Esophagus squamous epithelium (tissue), 5 donors: ENCODE data around the gene GPR37. TPM values are rescaled to one million over a fixed set of nuclear protein-coding genes. Genes with fewer than 3 reads are reported as not detected.

Experiments used
- DNase-seq: peaks from one replicate; lab custom pipeline; 2025; lab: John Stamatoyannopoulos, UW
- H3K27ac ChIP-seq, 4 donors: fragments of 200-600 bp; sonication (generic); one replicate each; pipeline ENCODE4 v1.5.1; 2016 to 2019; ENCODE audit warnings: mild to moderate bottlenecking in 1 of 4
- H3K27me3 ChIP-seq, 4 donors: fragments of 200-600 bp; sonication (generic); 1 replicate in 3 of 4; 2 replicates in 1 of 4; pipeline versions ENCODE4 v1.5.1 to v1.6.0; 2017 to 2021; ENCODE audit warnings: antibody characterized with exemption in 1 of 4
- H3K36me3 ChIP-seq, 3 donors: fragments of 200-600 bp; sonication (generic); one replicate each; pipeline ENCODE4 v1.5.1; 2016 to 2019
- H3K4me1 ChIP-seq, 3 donors: fragments of 200-600 bp; sonication (generic); one replicate each; pipeline ENCODE4 v1.5.1; 2017 to 2019
- H3K4me3 ChIP-seq, 4 donors: fragments of 200-600 bp; sonication (generic); 1 replicate in 3 of 4; 2 replicates in 1 of 4; pipeline ENCODE4 v1.5.1; 2016 to 2019; ENCODE audit warnings: mild to moderate bottlenecking in 2 of 4, moderate library complexity in 1 of 4
- H3K9me3 ChIP-seq, 3 donors: fragments of 200-600 bp; sonication (generic); one replicate each; pipeline ENCODE4 v1.5.1; 2016 to 2019
- CTCF ChIP-seq, 6 experiments: fragments of 450-650 bp in 4 of 6; fragments of 200-600 bp in 2 of 6; sonication (generic) in 2 of 6; IDR thresholded peaks; one replicate each; pipeline ENCODE4 v1.5.1; 2016 to 2019; ENCODE audit warnings: antibody characterized with exemption in 6 of 6, mild to moderate bottlenecking in 4 of 6, moderate library complexity in 4 of 6
- POLR2A ChIP-seq, 4 donors: fragments of 450-650 bp; IDR thresholded peaks; one replicate each; pipeline ENCODE4 v1.6.1; 2017; ENCODE audit warnings: antibody characterized with exemption in 4 of 4, mild to moderate bottlenecking in 4 of 4, moderate library complexity in 3 of 4
- WGBS, 2 donors: methylation state at CpG; one replicate each; pipeline ENCODE4 v1.1.5; 2018; 5-methylcytosine and 5-hydroxymethylcytosine counted together
- intact Hi-C: fragments of 100-400 bp; cut with DNase I; formaldehyde crosslinking; loops from one replicate; pipeline ENCODE4 v1.15.0; 2022
- total RNA-seq, 4 donors: library from RNA; depleted of rRNA; stranded (reverse); fragments of >200 nt; gene quantifications; one replicate each; pipeline ENCODE4 v1.1.0, GENCODE V29; 2016
- donor health status: DM: yes; HTN: yes; CAD: no.

Gene GPR37
- total RNA-seq, 4 donors from 2014 or later = 3.7 to 17.0 (median 9.7) TPM

DNA sequence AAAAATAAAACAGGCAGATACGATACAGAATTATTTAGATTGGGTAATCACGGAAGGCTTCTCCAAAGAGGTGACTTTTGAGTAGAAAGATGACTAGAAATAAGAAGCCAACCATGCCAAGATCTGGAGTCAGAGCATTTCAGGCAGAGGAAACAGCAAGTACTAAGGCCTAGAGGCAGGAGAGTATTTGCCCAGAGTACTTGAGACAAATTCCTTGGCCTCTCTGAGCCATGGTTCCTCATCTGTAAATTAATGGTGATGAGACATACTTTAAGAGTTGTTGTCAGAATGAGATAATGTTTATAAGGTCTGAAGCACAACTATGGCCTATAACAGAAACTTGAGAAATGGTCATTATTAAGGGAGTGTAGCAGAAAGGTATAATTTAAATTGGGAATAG, 15.8 kb upstream of the GPR37 start:
- Histone ChIP-seq H3K27me3 (peaks cover 0 to 5% (median 0%) of the 10 kb centered on the region in 4 donors), H3K27ac (no peak overlapping the region), H3K36me3 (no peaks in the 10 kb centered on the region), H3K4me1 (peaks cover 0 to 3% (median 0%) of the 10 kb centered on the region in 3 donors), H3K9me3 (no peaks in the 10 kb centered on the region), H3K4me3 (no peak overlapping the region)
- DNase-seq = no peak
- intact Hi-C loops = loop anchor here (10.0 kb wide), 1 partner anchor 627 kb away; no protein-coding TSS in a partner anchor
- TF ChIP-seq POLR2A (IDR thresholded peaks at IDR 0.05) = no peak
- 85 to 91% methylated on average over 2 of the region's 2 CpGs for WGBS, 2 donors

DNA sequence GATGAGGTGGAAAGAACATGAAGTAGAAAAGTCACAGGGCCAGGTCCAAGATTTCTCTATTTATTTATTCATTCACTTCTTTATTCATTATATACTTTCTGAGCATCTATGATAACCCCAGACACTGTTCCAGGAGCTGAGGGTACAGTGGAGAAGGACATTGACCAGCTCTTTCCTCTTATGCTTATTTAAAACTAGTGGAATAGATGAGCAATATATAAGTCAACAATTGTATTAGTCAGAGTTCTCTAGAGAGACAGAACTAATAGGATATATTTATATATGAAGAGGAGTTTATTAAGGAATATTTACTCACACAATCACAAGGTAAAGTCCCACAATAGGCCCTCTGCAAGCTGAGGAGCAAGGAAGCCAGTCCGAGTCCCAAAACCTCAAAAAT, 15.0 kb upstream of the GPR37 start:
- Histone ChIP-seq H3K27ac (no peak overlapping the region), H3K36me3 (no peaks in the 10 kb centered on the region), H3K9me3 (no peaks in the 10 kb centered on the region), H3K4me3 (no peak overlapping the region), H3K4me1 (peaks cover 0 to 3% (median 0%) of the 10 kb centered on the region in 3 donors), H3K27me3 (no peaks in the 10 kb centered on the region)
- intact Hi-C loops = loop anchor here (10.0 kb wide), 1 partner anchor 626 kb away; no protein-coding TSS in a partner anchor
- no peak for DNase-seq
- 71 to 92% methylated on average over 1 of the region's 1 CpG for WGBS, 2 donors
- no peak for TF ChIP-seq CTCF (IDR thresholded peaks at IDR 0.05)
- TF ChIP-seq POLR2A (IDR thresholded peaks at IDR 0.05) = no peak

GRCh38 chr7:124780056-124780455, 14.5 kb upstream of the GPR37 start:
- DNase-seq = no peak
- intact Hi-C loops = loop anchor here (10.0 kb wide), 1 partner anchor 625 kb away; no protein-coding TSS in a partner anchor
- Histone ChIP-seq H3K27me3 (no peaks in the 10 kb centered on the region), H3K4me1 (peaks cover 0 to 3% (median 0%) of the 10 kb centered on the region in 3 donors), H3K9me3 (no peaks in the 10 kb centered on the region), H3K27ac (no peak overlapping the region), H3K36me3 (no peaks in the 10 kb centered on the region), H3K4me3 (no peak overlapping the region)
- TF ChIP-seq CTCF (IDR thresholded peaks at IDR 0.05) = no peak

DNA sequence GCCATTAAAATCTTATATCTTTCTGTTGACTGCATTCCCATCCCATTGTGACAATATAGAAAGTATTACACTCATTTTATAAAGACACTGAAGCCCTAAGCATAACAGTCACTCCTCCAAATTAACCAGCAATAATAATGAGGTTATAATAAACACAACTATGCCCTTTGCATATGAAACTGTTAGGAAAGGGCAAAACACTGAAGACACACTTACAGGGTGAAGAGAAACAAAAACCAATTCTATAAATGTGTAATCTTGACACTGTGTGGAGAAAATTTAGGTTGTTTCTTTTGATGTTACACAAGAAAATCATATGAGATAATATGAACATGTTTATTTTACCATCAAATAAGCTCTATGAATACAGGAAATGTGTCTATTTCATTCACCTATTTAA, 14.0 kb upstream of the GPR37 start:
- intact Hi-C loops = loop anchor here (10.0 kb wide), 1 partner anchor 625 kb away; no protein-coding TSS in a partner anchor
- H3K27ac ChIP-seq = no peak overlapping the region
- no peaks in the 10 kb centered on the region for H3K9me3 ChIP-seq
- H3K4me3 ChIP-seq = no peak overlapping the region
- no peaks in the 10 kb centered on the region for H3K36me3 ChIP-seq
- H3K27me3 ChIP-seq = no peaks in the 10 kb centered on the region
- peaks cover 0 to 3% (median 0%) of the 10 kb centered on the region in 3 donors for H3K4me1 ChIP-seq
- no peak for DNase-seq
- TF ChIP-seq POLR2A (IDR thresholded peaks at IDR 0.05) = no peak
- TF ChIP-seq CTCF (IDR thresholded peaks at IDR 0.05) = no peak

DNA sequence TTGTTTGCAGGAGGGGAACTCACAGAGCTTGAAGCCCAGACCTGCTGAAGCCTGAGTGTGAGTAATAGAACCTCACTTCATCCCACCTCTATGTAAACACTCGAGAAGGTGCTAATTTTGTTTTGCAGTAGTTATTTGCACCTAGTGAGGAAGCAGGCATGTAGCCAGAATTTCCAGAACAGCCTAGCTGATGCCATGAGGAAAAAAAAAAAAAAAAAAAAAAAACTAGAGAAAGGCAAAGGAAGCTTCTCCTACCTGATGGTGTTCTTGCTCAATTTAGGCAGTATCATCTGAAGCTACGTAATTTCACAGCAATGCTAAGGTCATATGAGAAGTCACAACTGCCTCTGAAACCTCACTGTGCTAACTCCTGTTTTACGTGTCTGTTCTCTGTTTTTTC, 13.6 kb upstream of the GPR37 start:
- 38 to 46% methylated on average over 3 of the region's 3 CpGs for WGBS, 2 donors
- no peak for TF ChIP-seq CTCF (IDR thresholded peaks at IDR 0.05)
- TF ChIP-seq POLR2A (IDR thresholded peaks at IDR 0.05) = no peak
- DNase-seq = no peak

DNA sequence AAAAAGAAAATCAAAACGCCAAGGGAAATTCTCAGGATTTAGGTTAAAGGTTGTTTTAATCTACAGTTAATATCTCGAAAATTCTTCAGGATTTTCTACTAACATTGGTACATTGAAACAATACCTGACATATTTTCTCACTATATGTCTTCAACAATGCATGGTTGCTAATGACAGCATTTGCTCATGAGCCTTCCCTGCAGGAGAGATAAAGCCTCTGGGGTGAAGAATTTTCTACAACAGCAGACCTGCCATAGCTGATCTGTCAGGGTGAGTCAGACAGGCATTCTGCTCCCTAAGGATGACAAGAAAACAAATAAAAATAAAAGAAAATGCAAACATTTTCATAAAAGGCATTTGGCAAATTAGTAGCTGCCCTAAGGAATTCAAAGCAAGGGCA, 11.7 kb upstream of the GPR37 start:
- Histone ChIP-seq H3K27ac (no peak overlapping the region), H3K27me3 (peaks cover 0 to 4% (median 0%) of the 10 kb centered on the region in 4 donors), H3K36me3 (no peaks in the 10 kb centered on the region), H3K9me3 (no peaks in the 10 kb centered on the region), H3K4me1 (peaks cover 0 to 3% (median 0%) of the 10 kb centered on the region in 3 donors), H3K4me3 (no peak overlapping the region)
- no peak for DNase-seq
- no peak for TF ChIP-seq CTCF (IDR thresholded peaks at IDR 0.05)
- TF ChIP-seq POLR2A (IDR thresholded peaks at IDR 0.05) = no peak
- intact Hi-C loops = no loop called here
- WGBS, 2 donors = 65 to 79% methylated on average over 2 of the region's 2 CpGs

More for the DNA sequence above, 13.6 kb upstream of the GPR37 start:
- Histone ChIP-seq H3K27ac (no peak overlapping the region), H3K4me1 (peaks cover 0 to 3% (median 0%) of the 10 kb centered on the region in 3 donors), H3K27me3 (no peaks in the 10 kb centered on the region), H3K4me3 (no peak overlapping the region), H3K36me3 (no peaks in the 10 kb centered on the region), H3K9me3 (no peaks in the 10 kb centered on the region)
- intact Hi-C loops = no loop called here
